OCI-LY7 (cell line): ENCODE results near the gene SLC5A4. TPM values are rescaled to one million over a fixed set of nuclear protein-coding genes. Genes with fewer than 3 reads are reported as not detected.

ENCODE experiments used
- BruUV-seq: library from RNA; stranded (reverse); fragments of 400-500 nt; replicated peaks from 2 replicates; lab custom pipeline; 2021; lab: Mats Ljungman, UMichigan
- CTCF ChIA-PET: fragments of 300-600 bp; sonication (Branson Sonifier 250); formaldehyde crosslinking; loops from one replicate; lab custom pipeline; 2022; ENCODE audit warnings: antibody characterized with exemption; ENCODE audit not compliant: unreplicated experiment; lab: Charles Lee
- POLR2A ChIA-PET: fragments of 300-600 bp; sonication (Branson Sonifier 250); formaldehyde crosslinking; loops from one replicate; lab custom pipeline; 2022; ENCODE audit warnings: antibody characterized with exemption; lab: Charles Lee
- DNase-seq: peaks from one replicate; pipeline ENCODE4 v3.0.0-alpha.2; 2015; ENCODE audit warnings: low spot score
- H2AFZ ChIP-seq: fragments of 200-600 bp; sonication (generic), shearing (Covaris generic); 2 replicates; pipeline ENCODE4 v1.6.1; 2014; ENCODE audit warnings: mild to moderate bottlenecking, antibody characterized with exemption, low read length, moderate library complexity
- H3K27ac ChIP-seq: fragments of 200-600 bp; sonication (generic); 2 replicates; pipeline ENCODE4 v1.5.1; 2014; ENCODE audit warnings: mixed run types, low read depth, mild to moderate bottlenecking, moderate library complexity, low read length, inconsistent platforms; ENCODE audit not compliant: poor library complexity, severe bottlenecking
- H3K36me3 ChIP-seq: fragments of 200-600 bp; sonication (generic); 2 replicates; pipeline ENCODE4 v1.6.1; 2014; ENCODE audit warnings: mild to moderate bottlenecking, antibody characterized with exemption, low read length, moderate library complexity, mixed read lengths; ENCODE audit not compliant: insufficient read depth
- H3K4me1 ChIP-seq: fragments of 200-600 bp; sonication (generic); 2 replicates; pipeline ENCODE4 v1.5.1; 2014; ENCODE audit warnings: mild to moderate bottlenecking, low read length; ENCODE audit not compliant: insufficient read depth, poor library complexity, severe bottlenecking
- H3K4me2 ChIP-seq: fragments of 200-600 bp; sonication (generic); 2 replicates; pipeline ENCODE4 v1.6.1; 2014; ENCODE audit warnings: mild to moderate bottlenecking, low read length
- H3K4me3 ChIP-seq: fragments of 200-600 bp; sonication (generic); 2 replicates; pipeline ENCODE4 v1.5.1; 2014; ENCODE audit warnings: mild to moderate bottlenecking, low read depth, low read length; ENCODE audit not compliant: poor library complexity, severe bottlenecking
- H3K79me2 ChIP-seq: fragments of 200-600 bp; sonication (generic); 2 replicates; pipeline ENCODE4 v1.6.1; 2016; ENCODE audit warnings: low read depth, mild to moderate bottlenecking, low read length, moderate library complexity, mixed read lengths; ENCODE audit not compliant: insufficient read depth
- H3K9me2 ChIP-seq: fragments of 200-600 bp; sonication (generic); 2 replicates; pipeline ENCODE4 v1.6.1; 2016; ENCODE audit warnings: mild to moderate bottlenecking, low read length, mixed read lengths; ENCODE audit not compliant: insufficient read depth
- H3K9me3 ChIP-seq: fragments of 200-600 bp; sonication (generic); 2 replicates; pipeline ENCODE4 v1.6.1; 2014; ENCODE audit warnings: mild to moderate bottlenecking, mixed run types, low read length, mixed read lengths
- H4K20me1 ChIP-seq: fragments of 200-600 bp; sonication (generic); 2 replicates; pipeline ENCODE4 v1.6.1; 2014; ENCODE audit warnings: mild to moderate bottlenecking, antibody characterized with exemption, low read length, moderate library complexity, mixed read lengths; ENCODE audit not compliant: insufficient read depth
- CTCF ChIP-seq: fragments of 200-600 bp; sonication (generic); conservative IDR thresholded peaks from 2 replicates; pipeline ENCODE4 v1.5.1; 2014; ENCODE audit warnings: mild to moderate bottlenecking, antibody characterized with exemption, low read length, moderate library complexity, mixed read lengths
- EZH2phosphoT487 ChIP-seq: fragments of 200-600 bp; sonication (generic); IDR thresholded peaks from 2 replicates; pipeline ENCODE4 v1.6.1; 2018; ENCODE audit warnings: low read depth, borderline replicate concordance, mild to moderate bottlenecking, mixed run types, antibody characterized with exemption, low read length, moderate library complexity, mixed read lengths
- intact Hi-C: fragments of 100-400 bp; cut with micrococcal nuclease; formaldehyde crosslinking; loops from one replicate; pipeline ENCODE4 v1.10.0; 2022; ENCODE audit not compliant: unreplicated experiment
- total RNA-seq, 2 experiments: library from RNA; depleted of rRNA in 1 of 2; stranded (reverse); fragments of >200 nt in 1 of 2; shearing (Covaris generic) in 1 of 2; gene quantifications; 2 replicates each; pipeline ENCODE4 v1.2.3, GENCODE V29; 2014 to 2022

Gene SLC5A4
- total RNA-seq, 2 experiments from 2014 or later, result not detected

- Histone ChIP-seq H3K36me3 (no peaks in the 10 kb centered on the region), H3K79me2 (no peaks in the 10 kb centered on the region), H3K4me3 (no peak overlapping the region), H3K27ac (no peak overlapping the region), H4K20me1 (no peaks in the 10 kb centered on the region), H3K4me1 (no peaks in the 10 kb centered on the region), H3K9me3 (no peaks in the 10 kb centered on the region), H3K4me2 (no peak overlapping the region), H3K9me2 (no peaks in the 10 kb centered on the region), H2AFZ (no peak overlapping the region)
- POLR2A ChIA-PET, result no interaction called here
- no peak for DNase-seq
- CTCF ChIA-PET, result no interaction called here
- TF ChIP-seq EZH2phosphoT487, result no peak
- TF ChIP-seq CTCF, result no peak
- intact Hi-C loops, result no loop called here
- BruUV-seq, result no TSS peak
These were observed 10.6 kb downstream of the SLC5A4 start for GRCh38 chr22:32244547-32244946.

- Histone ChIP-seq H2AFZ (no peak overlapping the region), H3K4me1 (no peaks in the 10 kb centered on the region), H3K9me3 (no peaks in the 10 kb centered on the region), H3K4me2 (no peak overlapping the region), H3K4me3 (no peak overlapping the region), H4K20me1 (no peaks in the 10 kb centered on the region), H3K27ac (no peak overlapping the region), H3K9me2 (no peaks in the 10 kb centered on the region), H3K79me2 (no peaks in the 10 kb centered on the region), H3K36me3 (no peaks in the 10 kb centered on the region)
- no TSS peak for BruUV-seq
- intact Hi-C loops, result no loop called here
- ChIA-PET POLR2A (no interaction called here), CTCF (no interaction called here)
- TF ChIP-seq EZH2phosphoT487 (no peak), CTCF (no peak)
- no peak for DNase-seq
These were observed 14.7 kb downstream of the SLC5A4 start for GRCh38 chr22:32240461-32240860.

GRCh38 chr22:32237906-32238305 is 17.2 kb downstream of the SLC5A4 start:
- Histone ChIP-seq H4K20me1 (no peaks in the 10 kb centered on the region), H3K4me2 (no peak overlapping the region), H3K4me1 (no peaks in the 10 kb centered on the region), H3K27ac (no peak overlapping the region), H3K9me2 (no peaks in the 10 kb centered on the region), H2AFZ (no peak overlapping the region), H3K36me3 (no peaks in the 10 kb centered on the region), H3K9me3 (no peaks in the 10 kb centered on the region), H3K79me2 (no peaks in the 10 kb centered on the region), H3K4me3 (no peak overlapping the region)
- ChIA-PET CTCF (no interaction called here), POLR2A (interaction anchor here (0.6 kb wide), 1 partner anchor 135 kb away, joined by 3 read pairs; no protein-coding TSS in a partner anchor)
- TF ChIP-seq EZH2phosphoT487 (no peak), CTCF (no peak)
- DNase-seq, result no peak
- intact Hi-C loops, result no loop called here
- no TSS peak for BruUV-seq
